Measurements from ENCODE around the gene GRAMD1A.

Gene GRAMD1A

DNA sequence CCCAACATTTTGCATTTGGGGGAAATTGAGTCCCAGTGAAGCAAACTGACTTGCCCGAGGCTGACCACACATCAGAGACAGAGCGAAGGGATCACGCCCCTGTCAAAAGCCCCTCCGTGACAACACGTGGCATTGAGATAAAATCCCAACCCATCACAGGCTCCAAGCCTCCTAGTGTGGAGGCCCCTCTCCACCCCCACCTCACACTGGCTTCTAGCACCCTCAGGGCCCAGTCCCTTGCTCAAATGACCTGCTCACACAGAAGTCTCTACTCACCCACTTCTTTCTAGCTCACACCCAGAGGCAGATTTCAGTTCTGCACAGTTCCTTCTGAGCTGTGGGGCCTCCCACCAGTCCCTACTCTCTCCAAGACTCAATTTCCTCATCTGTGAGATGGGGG is 51.7 kb downstream of the GRAMD1A start:
- no peak for DNase-seq

GRCh38 chr19:35052599-35053190 is 52.6 kb downstream of the GRAMD1A start:
- DNase-seq: no peak

DNA sequence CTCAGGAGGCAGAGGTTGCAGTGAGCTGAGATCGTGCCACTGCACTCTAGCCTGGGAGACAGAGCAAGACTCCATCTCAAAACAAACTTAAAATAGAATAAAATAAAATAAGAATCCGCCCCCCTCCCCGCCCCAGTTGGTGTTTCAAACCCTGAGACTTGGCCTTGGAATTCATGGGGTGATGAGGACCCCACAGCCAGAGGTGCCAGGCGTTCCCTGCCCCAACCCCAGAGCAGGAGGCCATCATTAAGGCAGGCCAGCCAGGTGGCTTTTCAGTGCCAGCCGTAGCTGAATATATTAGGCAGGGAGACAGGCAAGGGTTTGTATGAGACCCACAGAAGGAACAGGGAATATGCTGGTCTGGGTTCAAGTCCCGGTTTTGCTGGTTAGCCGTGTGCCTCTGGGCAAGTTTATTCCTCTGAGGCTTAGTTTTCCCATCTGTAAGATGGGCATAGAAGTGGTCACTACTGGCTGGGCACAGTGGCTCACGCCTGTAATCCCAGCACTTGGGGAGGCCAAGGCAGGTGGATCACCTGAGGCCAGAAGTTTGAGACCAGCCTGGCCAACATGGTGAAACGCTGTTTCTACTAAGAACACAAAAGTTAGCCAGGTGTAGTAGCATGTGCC is 53.7 kb downstream of the GRAMD1A start:
- no peak for DNase-seq

GRCh38 chr19:35054626-35055025 is 54.5 kb downstream of the GRAMD1A start:
- no peak for DNase-seq

DNA sequence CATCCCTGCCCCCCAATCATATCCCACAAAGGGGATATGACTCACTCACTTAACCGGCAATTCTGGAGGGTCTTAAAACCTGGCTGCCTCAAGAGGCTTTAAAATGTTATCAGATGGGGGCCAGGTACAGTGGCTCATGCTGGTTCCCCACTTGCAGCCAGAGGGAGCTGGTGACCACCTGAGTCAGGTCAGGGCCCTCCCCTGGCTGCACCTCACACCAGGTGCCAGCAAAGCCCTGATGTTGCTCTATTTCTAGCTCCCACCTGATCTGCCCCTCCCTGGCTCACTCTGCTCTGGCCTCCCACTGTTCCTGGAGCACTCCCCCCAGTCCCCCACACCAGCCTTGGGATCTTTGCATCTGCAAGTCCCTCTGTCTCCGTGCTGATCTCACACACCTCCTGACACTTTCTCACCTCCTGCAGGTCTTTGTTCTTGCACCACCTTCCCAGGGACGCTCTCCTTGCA is 55.6 kb downstream of the GRAMD1A start:
- DNase-seq: no peak

GRCh38 chr19:35056513-35057063 is 56.5 kb downstream of the GRAMD1A start:
- DNase-seq: no peak

GRCh38 chr19:35058370-35058769 is 58.2 kb downstream of the GRAMD1A start:
- DNase-seq: no peak

- no peak for DNase-seq
Observed at GRCh38 chr19:35059006-35059798, 59.1 kb downstream of the GRAMD1A start.

- no peak for DNase-seq
Observed at GRCh38 chr19:35059799-35060091, 59.6 kb downstream of the GRAMD1A start.

DNA sequence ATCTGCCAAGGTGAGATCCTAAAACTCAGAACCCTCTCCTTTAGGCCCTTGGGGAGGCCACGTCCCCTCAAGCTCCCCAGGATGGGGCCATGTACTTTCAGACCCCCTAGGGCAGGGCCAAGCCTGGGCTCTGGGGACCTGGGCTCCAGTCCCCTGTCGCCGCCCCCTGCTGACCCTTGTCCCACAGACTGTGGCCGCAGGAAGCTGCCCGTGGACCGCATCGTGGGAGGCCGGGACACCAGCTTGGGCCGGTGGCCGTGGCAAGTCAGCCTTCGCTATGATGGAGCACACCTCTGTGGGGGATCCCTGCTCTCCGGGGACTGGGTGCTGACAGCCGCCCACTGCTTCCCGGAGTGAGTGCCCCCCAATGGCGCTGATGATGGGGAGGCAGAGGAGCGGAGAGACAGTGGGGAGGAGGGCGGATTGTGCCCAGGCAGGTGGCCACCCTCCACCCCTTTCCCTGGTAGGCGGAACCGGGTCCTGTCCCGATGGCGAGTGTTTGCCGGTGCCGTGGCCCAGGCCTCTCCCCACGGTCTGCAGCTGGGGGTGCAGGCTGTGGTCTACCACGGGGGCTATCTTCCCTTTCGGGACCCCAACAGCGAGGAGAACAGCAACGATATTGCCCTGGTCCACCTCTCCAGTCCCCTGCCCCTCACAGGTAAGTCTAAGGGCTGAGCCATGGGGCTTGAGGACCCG is 60.2 kb downstream of the GRAMD1A start:
- no peak for DNase-seq

DNA sequence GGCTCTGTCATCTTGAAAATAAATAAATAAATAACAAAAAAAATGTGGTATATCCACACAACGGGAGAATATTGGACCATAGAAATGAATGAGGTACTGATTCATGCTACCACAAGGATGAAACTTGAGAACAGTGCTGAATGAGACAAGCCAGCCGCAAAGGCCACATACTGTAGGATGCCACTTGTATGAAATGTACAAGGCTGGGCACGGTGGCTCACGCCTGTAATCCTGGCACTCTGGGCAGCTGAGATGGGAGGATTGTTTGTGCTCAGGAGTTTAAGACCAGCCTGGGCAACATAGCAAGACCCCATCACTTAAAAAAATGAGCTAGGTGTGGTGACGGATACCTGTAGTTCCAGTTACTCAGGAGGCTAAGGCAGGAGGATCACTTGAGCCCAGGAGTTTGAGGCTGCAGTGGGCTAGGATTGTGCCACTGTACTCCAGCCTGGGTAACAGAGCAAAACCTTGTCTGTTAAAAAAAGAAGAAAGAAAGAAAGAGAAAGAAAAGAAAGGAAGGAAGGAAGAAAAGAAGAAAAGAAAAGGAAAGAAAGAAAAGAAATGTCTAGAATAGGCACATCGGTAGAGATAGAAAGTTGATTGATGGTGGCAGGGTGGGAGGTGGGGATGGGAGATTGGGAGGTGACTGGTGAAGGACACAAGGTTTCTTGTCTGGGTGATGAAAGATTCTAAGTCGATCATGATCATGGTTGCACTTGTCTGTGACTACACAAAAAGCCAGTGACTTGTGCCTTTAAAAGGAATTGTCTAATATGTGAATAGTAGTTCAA is 61.7 kb downstream of the GRAMD1A start:
- DNase-seq: no peak

GRCh38 chr19:35062942-35063341 is 62.8 kb downstream of the GRAMD1A start:
- no peak for DNase-seq

DNA sequence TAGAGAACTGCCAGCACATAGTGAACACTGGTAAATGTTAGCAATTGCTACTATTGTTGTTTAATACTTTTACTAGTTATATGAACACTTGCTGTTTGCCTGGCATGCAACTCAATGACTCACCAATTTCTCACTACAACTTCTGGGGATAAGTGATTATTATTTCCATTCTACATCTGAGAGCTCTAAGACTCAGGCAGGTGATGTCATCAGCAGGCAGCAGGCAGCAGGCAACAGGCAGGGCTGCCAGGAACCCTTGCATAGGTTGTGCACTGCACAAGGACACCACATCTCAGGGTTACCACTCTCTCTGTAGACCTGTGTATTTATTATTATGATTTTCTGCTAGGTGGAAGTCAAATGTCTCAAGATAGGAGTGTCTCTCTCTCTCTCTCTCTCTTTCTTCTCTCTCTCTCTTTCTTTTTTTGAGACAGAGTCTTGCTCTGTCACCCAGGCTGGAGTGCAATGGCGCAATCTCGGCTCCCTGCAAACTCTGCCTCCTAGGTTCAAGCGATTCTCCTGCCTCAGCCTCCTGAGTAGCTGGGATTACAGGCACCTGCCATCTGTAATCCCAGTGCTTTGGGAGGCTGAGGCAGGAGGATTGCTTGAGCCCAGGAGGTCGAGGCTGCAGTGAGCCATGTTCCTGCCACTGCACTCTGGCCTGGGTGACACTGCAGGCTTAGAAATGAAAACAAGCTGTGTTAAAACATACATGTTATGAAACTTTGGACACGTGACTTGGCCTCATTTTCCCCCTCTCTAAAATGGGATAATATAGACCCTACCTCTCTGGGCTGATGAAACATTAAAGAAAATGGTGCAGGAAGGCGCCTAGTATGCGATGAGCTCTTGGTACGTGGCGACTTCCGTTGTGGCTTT is 64.1 kb downstream of the GRAMD1A start:
- DNase-seq: no peak

DNA sequence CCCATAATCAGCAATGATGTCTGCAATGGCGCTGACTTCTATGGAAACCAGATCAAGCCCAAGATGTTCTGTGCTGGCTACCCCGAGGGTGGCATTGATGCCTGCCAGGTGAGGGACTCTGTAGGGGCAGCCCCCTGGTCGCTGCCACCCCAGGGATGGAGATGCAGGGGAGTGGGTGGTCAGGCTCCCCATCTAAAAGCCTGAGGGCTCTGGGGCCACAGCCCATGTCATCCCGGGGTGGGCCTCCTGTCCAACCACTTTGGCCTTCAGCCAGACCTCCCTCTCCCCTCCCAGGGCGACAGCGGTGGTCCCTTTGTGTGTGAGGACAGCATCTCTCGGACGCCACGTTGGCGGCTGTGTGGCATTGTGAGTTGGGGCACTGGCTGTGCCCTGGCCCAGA is 65.5 kb downstream of the GRAMD1A start:
- no peak for DNase-seq

GRCh38 chr19:35066121-35066520 is 66.0 kb downstream of the GRAMD1A start:
- DNase-seq: no peak

- peak in 55 of 56 donors; percentile 35 to 96 (median 72) for DNase-seq
Observed at GRCh38 chr19:35066691-35067563, 66.8 kb downstream of the GRAMD1A start.

DNA sequence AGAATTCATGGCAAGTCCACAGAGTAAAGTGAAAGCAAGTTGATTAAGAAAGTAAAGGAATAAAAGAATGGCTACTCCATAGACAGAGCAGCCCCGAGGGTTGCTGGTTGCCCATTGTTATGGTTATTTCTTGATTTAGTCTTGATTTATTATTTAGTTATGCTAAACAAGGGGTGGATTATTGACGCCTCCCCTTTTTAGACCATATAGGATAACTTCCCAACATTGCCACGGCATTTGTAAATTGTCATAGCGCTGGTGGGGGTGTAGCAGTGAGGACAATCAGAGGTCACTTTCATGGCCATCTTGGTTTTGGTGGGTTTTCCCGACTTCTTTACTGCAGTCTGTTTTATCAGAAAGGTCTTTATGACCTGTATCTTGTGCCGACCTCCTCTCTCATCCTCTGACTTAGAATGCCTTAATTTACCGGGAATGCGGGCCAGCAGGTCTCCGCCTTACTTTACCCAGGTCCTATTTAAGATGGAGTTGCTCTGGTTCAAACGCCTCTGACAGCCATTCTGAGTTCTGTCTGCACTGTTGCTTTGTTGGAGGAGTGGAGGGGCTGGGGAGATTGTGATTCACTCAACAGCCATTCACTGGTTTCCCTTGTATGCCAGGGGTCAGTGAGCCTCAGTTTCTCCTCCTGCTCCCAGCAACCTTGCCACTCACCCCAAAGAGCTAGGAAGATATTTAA is 69.0 kb downstream of the GRAMD1A start:
- DNase-seq: no peak

DNA sequence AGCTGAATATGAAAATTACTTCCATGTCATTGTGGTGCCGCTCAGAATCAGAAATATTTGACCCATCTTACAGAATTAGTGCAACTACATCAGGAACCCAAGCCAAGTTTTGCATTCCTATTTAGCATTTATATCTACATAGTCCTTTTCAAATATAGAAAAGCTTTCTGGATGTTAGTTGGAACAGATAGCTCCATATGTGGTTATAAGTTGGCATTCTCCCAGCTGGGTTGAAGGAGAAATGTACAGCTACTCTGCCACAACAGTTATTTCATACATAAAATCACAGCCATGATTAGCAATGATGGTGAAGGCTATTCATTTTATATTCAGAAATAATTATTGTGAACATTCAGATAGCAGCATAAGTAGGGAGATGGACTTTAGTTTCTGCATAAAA is 69.6 kb downstream of the GRAMD1A start:
- no peak for DNase-seq

Measured in amygdala (tissue), 56 donors.